Heart left ventricle (tissue), 13 donors: ENCODE measurements around the gene SCAF8.

Experiments
- CTCF ChIP-seq, 12 donors: fragments of 200-600 bp; sonication (generic) in 4 of 12; IDR thresholded peaks; one replicate each; pipeline versions ENCODE4 v1.5.0 to v1.8.0; 2018 to 2022; ENCODE audit warnings: antibody characterized with exemption in 12 of 12, mild to moderate bottlenecking in 5 of 12
- POLR2A ChIP-seq, 2 donors: fragments of 450-650 bp; IDR thresholded peaks; one replicate each; pipeline ENCODE4 v1.6.1; 2017; ENCODE audit warnings: antibody characterized with exemption in 2 of 2, mild to moderate bottlenecking in 2 of 2, moderate library complexity in 2 of 2
- donor health status: ischemic (EF 13 %, LVEDD 7.1; RV severe dilation, severe dysfunction).
- donor health status: DM: no; HTN: yes; CAD: no.
- donor health status: DM: no; HTN: no; CAD: no.
- donor health status: ischemic (EF 25% LVEDD 6.9; RV normal size, moderate dysfunction).
- donor health status: ischemic (EF 25% LVEDD 5.7; RV mildly dilated, moderate dysfunction).
- donor health status: ischemic (EF 35%, LVEDD 5.7; RV mildly dilated, moderate dysfunction).
- donor health status: nonischemic (EF 11% LVEDD 7.7; RV severe dilation, severe dysfunction).
- donor health status: DM: yes; HTN: yes; CAD: no.
- donor health status: PGD.
- donor health status: ischemic (EF 29% LVEDD 5.4; RV normal size, mild dysfunction).
- donor health status: nonischemic (EF 23%, LVEDD 6.1; RV moderate dilation, normal function).

DNA sequence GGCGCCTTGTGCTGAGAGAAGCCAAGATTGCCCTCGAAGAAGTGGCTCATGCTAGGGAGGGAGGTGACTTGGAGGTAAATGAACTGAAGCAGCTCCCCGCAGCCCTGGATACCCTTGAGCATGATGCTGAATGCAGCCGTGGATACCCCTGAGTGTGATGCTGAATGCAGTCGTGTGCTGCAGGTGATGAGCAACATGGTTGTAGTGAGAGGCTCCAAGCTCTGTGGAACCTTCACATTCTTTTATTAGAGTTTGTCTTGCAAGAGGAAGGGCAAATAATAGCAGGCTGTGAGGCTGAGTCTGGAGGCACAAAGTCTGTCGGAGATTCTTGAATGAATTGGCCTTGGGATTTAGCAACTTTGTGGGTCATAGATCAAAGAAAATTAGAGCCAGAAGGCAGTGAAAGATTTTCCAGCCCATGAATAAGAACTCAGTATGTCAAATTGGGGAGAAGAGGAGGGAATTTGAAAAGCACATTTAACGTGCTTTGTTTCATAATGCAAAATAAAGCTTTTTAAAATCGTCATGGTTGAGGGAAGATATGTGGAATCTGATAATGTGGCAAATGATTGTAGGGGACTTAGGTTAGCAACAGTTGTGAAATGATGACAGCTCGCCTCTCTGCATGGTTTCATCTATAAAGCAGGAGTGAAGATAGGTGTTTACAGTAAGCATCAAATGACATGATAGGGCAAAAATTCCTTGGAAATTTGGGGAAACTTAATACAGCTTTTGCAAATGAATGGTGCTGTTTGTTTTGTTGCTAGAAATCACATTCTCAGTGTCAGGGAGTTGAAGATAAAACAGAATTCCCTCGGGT is 141.8 kb downstream of the SCAF8 start:
- TF ChIP-seq CTCF (IDR thresholded peaks at IDR 0.05) (no peak), POLR2A (IDR thresholded peaks at IDR 0.05) (no peak)
